GM18526 (cell line): ENCODE results near the gene IBA57.

ENCODE experiments used
- POLR2A ChIP-seq: IDR thresholded peaks from 3 replicates; pipeline ENCODE4 v1.6.1; 2011; ENCODE audit not compliant: insufficient read length; ENCODE audit errors: extremely low read depth

IBA57 gene

DNA sequence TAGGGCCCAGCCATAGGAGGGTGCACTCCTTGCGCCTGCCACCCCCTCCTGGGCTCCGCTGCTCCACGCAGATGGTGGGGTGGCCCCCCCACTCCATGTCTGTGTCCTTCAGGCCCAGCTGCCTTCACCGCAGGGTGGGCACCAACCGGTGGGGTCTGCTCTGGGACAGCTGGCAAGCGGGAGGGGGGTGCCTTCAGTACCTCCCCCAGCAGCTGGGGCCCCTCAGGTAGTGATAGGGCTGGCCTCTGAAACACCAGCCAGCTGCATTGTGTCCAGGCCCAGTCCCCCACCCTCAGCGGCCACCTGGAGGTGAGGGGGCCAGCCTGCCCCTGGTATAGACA is 15.5 kb upstream of the IBA57 start:
- TF ChIP-seq POLR2A, result no peak

DNA sequence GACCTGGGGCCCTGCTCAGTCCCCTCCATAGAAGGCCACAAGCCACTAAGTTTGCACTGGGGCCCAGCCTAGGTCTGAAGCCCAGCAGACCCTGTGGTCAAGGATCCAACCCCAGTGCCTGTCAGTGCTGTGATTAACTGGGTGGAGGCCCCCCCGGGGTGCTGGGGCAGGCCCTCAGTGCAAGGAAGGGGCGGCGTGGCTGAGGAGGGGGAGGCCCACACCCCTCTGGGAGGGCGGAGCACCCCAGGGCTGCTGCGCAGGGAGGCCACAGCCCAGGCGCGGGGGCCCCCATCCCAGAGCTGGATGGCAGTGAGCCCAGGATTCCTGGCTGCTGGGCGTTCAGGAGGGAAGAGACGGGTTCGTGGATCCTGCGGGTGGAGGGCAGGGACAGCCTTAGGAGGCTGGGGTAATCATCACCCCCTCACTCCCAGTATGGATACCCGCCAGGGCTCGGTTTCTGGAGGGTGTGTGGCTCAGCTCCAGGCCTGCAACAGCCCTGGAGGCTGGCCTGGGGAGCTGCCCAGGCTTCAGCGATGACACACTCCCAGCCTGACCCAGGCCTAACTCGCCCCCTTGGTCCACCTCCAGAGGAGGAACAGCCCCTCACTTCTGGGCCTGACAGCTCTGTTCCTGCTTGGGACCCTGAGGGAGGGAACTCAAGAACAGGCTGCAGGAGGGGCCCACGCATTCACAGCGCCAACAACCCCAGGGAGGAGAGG is 15.0 kb upstream of the IBA57 start:
- TF ChIP-seq POLR2A, result no peak

DNA sequence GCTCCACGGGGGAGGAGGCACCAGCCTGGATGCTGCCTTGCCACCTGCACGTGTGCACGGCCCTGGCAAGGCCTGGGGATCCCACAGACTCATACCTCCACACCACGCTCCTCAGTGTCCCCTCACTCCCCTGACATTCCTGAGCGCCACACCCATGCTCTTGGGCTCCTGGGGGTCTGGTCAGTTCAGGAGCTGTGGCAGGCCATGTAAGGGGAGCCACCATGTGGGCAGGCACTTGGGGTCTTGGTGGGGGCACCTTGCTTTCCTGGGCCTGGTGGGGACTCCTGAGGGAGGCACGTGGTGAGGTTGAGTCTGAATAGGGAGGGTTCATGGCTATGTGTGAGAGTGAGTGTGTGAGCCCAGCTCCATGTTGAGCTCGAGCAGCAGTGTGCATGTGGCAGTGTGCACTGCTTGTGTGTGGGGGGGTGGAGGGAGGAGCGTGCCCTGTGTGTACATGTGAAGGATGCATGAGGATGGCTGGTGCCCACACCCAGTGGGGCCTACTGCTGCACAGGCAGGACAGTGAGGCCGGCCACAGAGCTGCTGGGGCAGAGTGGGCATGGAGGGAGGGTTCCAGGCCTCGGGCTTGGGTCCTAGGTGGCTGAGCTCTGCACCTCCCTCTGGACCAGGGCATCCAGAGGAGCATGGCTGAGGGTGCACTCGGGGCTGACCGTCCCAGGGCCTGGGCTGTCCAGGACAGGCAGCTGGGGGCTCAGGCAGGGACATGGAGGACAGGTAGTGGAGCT is 14.3 kb upstream of the IBA57 start:
- TF ChIP-seq POLR2A, result no peak

DNA sequence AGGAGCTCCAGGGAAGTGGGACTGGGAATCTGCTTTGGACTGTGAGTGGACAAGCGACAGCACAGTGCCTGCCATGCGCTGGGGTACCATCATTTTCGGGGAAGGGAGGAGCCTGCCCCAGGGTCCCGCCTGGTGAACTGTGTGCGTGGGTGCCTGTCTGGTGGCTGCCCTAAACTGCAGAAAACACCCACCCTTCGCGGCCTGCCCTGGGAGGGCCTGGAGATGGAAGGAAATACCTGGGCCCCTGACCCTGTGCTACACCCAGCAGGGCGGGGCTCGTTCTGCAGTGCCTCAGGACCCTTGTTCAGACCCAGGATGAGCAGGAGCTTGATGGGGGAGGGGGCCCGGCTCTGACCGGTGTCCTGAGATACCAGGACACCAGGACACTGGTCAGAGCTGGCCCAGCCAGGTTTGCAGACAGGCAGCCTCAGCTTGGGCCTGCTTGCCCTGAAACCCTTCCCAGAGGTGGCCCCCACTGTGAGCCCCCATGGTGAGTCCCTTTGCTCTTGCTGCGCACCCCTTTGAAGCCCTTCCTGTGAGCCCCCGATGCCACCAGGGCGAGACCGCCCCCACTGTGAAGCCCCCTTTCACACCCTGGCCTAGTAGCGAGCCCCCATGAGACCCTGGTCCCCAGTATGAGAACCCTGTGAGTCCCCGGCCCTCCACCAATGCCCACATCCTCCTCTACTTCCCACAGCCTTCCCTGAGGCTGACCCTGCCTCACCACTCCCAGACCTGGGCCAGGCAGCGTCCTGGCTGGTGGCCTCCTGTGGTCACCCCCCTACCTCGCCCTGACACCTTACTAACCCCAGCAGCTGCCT is 13.3 kb upstream of the IBA57 start:
- TF ChIP-seq POLR2A, result no peak

DNA sequence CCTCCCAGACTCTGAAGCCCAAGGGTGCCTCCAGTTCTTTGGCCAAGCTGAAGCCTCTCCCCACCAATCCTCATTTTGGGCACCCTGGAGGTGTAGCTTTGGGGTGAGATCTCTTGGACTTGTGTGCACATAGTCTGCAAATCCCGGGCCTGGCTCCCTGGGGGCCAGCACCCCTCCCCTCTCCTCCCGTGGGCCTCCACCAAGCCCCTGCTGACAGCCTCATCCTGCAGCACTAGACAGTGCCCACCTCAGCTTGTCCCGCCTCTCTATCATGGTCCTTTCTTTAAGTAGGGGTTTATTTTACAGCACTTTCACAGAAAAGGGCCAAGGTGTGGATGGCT is 12.7 kb upstream of the IBA57 start:
- TF ChIP-seq POLR2A, result no peak

DNA sequence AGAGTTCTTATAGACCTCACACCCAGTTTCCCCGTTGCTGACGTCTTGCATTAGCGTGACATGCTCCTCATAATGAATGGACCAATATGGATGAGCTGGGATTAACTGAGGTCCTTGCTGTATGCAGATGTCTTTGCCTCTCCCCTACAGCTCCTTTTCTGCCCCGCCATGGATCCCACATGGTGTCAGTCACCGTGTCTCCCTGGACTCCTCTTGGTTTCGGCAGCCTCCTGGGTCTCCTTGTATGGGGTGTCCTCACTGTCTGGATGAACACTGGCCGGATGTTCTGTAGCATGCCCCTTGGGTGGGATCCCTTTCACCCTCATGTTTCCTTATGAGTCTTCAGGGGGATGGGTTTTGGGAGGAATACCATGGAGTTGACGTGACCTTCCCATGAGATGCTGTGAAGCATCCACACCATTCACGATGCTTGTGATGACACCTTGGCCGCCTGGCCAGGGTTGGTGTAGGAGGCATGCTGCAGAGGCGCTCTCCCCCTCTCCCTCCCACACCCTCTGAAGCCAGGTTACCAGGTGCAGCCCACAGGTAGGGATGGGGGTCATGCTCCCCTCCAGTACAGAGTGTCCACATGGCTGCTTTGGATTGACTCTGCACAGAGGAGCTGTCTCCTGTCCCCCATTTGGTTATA is 11.5 kb upstream of the IBA57 start:
- TF ChIP-seq POLR2A, result no peak

DNA sequence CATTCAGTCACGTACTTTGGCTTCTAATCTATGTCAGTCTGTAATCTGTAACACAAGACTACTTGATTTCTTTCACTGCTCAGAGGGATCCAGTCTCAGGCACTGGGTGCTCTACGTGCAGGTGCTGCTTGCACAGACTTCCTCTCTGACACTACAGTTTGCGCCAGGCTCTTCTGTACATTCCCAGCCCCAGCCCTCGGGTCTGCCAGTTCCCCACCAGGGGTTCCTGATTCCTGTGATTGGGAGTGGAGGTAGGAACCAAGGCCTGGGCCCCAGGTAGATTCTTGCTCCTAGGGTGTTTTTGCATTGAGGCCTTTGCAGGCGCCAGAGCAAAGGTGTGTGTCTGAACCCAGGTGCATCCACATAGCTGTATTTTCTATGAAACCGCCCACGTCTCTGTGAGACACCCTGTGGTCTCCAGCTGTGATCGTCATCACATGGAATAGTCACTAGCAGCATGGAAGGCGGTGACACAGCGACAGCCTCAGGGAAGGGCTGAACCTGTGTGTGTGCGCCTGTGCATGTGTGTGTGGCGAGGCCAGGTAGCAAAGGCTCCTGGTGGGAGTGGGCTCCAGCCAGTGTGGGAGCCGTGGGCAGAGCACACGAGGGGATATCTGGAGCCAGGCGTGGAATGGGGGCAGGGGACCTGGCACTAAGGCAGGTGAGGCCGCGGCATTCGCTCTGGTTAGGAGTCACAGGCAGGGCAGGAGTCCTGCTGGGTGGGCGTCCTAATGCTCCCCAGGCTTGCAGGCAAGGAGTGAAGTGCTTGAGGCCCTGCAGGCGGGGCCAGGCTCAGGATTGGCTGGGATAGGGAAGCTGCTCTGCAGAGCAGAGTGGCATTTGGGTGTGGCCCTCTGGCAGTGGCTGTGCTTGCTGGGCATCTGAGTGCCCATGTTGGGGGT is 10.7 kb upstream of the IBA57 start:
- no peak for TF ChIP-seq POLR2A

DNA sequence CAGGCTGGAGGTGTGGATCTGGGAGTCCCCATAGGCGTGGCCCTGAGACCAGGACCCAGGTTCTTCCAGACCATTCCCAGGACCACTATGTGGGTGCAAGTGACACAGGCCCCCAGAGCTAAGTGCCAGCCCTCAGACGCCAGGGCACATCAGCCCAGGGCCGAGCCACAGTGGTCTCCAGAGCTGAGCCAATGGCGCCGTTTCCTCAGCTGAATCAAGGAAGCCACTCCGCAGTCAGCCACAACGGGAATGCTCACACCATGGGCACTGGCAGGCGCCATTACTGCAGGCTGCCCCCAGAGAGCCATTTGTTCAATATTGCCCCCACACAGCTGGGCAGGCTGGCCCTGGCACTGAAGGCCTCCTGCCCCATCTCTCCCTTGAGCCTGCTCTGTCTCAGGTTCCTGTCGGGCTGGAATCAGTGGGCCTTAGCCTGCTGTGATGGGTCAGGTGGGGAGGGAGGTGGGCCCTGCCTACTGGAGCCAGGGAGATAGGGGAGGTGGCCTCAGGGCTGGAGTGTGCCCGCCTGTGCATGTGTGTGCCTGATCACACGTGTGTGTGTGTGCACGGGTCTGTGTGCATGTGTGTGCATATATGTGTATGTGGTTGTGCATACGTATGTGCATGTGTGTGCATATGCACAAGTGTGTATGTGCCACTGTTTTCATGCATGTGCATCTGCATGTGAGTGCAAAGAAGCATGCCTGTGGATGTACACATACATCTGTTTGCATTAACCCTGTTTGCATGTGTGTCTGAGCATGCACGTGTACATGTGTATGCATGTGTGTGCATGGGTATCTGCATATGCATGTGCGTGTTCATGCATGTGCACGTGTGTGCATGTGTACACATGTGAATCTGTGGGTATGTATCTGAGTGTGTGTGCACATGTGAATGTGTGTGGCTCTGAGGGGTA is 9.7 kb upstream of the IBA57 start:
- no peak for TF ChIP-seq POLR2A

DNA sequence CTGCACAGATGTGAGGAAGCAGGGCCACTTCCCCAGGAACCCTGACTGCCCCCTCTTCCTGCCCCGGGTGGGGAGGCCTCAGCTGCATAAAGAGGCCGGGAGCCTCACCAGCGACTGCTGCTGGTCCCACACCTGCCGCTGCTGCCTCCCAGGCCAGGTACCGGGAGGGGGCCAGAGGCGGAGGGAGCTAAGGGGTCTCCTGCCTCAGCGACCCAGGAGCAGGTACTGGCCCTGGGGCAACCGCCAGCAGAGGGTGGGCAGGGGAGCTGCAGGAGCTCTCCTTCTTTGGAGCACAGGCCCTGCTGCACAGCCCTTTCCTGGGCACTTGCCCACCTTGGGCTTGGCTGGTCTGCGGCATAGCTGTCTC is 9.1 kb upstream of the IBA57 start:
- no peak for TF ChIP-seq POLR2A

DNA sequence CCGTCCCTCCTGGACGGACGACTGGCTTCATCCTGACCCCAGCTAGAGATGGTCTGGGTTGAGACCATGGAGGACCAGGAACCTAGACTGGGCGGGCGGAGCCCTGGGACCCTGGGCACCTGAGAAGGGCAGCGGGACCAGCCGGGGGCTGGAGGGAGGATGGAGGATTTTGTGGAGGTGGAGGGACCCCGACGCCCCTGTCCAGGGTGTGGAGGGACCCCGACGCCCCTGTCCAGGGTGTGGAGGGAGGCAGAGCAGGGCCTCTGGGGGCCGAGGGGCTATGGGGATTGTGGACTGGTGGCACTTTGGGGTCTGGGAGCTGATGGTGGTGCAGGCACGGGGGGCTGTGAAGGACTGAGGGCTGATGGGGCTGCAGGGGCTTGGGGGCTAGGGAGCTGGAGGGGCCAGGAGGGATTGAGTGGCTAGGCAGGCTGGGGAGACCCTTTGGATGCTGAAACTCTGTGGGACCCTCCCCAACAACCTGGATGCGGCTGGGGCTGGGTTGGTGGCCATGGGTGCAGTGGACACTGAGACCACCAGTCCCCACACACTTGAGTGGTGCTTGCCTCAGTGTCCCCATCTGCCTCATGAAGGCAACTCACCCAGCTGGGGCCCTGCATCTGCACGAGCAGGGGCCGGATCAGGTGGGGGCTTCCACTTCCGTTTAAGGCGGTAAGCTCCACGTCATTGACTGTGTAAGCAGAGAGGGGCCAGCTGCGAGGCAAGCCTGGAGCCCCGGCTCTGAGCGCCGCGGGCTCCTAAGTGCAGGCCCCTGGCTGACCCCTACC is 8.5 kb upstream of the IBA57 start:
- no peak for TF ChIP-seq POLR2A

DNA sequence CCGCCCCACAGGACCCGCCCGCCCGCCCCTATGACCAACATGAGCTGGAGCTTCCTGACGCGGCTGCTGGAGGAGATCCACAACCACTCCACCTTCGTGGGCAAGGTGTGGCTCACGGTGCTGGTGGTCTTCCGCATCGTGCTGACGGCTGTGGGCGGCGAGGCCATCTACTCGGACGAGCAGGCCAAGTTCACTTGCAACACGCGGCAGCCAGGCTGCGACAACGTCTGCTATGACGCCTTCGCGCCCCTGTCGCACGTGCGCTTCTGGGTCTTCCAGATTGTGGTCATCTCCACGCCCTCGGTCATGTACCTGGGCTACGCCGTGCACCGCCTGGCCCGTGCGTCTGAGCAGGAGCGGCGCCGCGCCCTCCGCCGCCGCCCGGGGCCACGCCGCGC is 7.9 kb upstream of the IBA57 start:
- no peak for TF ChIP-seq POLR2A

DNA sequence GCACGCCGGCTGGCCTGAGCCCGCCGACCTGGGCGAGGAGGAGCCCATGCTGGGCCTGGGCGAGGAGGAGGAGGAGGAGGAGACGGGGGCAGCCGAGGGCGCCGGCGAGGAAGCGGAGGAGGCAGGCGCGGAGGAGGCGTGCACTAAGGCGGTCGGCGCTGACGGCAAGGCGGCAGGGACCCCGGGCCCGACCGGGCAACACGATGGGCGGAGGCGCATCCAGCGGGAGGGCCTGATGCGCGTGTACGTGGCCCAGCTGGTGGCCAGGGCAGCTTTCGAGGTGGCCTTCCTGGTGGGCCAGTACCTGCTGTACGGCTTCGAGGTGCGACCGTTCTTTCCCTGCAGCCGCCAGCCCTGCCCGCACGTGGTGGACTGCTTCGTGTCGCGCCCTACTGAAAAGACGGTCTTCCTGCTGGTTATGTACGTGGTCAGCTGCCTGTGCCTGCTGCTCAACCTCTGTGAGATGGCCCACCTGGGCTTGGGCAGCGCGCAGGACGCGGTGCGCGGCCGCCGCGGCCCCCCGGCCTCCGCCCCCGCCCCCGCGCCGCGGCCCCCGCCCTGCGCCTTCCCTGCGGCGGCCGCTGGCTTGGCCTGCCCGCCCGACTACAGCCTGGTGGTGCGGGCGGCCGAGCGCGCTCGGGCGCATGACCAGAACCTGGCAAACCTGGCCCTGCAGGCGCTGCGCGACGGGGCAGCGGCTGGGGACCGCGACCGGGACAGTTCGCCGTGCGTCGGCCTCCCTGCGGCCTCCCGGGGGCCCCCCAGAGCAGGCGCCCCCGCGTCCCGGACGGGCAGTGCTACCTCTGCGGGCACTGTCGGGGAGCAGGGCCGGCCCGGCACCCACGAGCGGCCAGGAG is 7.2 kb upstream of the IBA57 start:
- no peak for TF ChIP-seq POLR2A
